Stimulated activated naive CD4-positive, alpha-beta T cell treated with Interleukin-2 at 50 U/mL for 16 hours (primary cell): Measurements from ENCODE around the gene AMFR.
"Not testable (repeated sequence)": the region's sequence is repeated elsewhere in the genome, so short reads cannot be mapped to it uniquely, and the experiment has no call there.

Experiments
- DNase-seq: peaks from one replicate; lab custom pipeline; 2025; lab: John Stamatoyannopoulos, UW

AMFR gene

GRCh38 chr16:56423584-56424403 is 1.6 kb downstream of the AMFR start:
- no peak for DNase-seq

- no peak for DNase-seq
Measured at GRCh38 chr16:56422896-56423441, 2.4 kb downstream of the AMFR start.

- DNase-seq, result no peak
Measured at GRCh38 chr16:56421976-56422669, 3.2 kb downstream of the AMFR start.

DNA sequence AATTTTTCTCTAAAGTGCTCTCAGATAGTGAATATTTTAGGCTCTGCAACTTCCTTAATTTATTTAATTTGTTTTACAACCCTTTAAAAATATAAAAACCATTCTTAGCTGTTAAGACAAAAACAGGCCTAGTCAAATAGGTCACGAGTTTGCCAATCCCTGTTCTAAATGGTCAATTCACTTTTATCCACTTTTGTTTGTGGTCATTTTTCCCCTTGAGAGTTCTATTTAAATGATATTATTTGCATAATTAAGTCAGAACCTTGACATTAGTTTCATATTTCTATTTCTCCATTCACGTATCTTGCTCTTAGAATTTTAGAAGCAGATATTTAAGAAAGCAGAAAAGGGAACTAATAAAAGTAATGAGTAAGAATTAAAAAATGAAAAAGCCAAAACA is 4.0 kb downstream of the AMFR start:
- DNase-seq, result no peak

DNA sequence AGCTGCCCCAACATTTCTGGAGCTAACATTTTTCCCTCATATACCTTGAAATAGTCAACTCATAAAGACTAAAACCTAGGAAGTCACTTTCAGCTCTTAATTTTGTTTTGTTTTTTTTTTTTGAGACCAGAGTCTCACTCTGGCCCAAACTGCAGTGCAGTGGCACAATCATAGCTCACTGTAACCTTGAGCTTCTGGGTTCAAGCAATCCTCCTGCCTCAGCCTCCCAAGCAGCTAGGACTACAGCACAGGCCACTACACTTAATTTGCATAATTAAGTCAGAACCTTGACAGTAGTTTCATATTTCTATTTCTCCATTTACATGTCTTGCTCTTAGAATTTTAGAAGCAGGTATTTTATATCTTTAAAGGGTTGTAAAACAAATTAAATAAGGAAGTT is 4.7 kb downstream of the AMFR start:
- no peak for DNase-seq

- DNase-seq, result no peak
Measured at GRCh38 chr16:56419740-56420548, 5.4 kb downstream of the AMFR start.

DNA sequence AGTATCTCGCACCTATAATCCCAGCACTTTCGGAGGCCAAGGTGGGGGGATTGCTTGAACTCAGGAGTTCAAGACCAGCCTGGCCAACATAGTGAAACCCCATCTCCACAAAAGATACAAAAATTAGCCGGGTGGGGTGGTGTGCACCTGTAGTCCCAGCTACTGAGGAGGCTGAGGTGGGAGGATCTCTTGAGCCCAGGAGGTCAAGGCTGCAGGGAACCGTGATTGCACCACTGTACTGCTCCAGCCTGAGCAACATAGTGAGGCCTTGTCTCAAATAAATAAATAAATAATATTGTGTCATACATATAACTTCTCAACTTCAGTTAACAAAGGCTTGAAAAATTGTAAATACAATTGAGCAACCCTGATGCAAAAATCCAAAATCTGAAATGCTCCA is 8.2 kb downstream of the AMFR start:
- no peak for DNase-seq

DNA sequence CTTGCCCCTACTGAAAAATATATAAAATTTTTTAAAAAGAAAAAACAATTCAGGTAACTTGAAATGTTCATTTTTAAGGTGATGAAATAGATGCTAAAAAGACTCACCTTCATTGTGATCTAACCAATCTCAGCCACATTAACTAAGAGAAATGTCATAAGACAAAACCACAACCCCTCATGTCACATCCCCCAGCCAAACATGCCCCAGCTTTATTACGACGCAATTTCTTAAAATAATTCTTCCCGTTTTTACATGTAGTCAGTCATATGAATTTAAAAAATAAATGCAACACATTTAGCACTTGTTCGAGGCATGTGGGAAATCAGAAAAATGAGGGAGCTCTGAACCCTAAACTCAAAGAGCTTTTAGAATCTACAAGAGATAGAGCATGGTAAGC is 9.5 kb downstream of the AMFR start:
- DNase-seq, result no peak

GRCh38 chr16:56414366-56414765 is 11.0 kb downstream of the AMFR start:
- no peak for DNase-seq

DNA sequence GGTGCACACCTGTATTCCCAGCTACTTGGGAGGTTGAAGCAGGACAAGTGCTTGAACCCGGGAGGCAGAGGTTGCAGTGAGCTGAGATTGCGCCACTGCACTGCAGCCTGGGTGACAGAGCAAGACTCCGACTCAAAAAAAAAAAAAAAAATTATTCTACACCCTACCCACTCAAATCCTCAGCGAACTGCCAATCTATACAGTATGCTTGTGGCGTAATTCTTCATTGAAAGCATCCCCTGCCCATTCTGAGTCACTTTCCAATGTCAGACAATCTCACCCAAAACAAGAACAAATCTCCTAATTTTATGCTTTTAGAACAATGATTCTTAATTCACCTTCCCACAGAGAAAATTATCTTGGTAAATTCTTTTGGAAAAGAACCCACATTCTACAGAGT is 12.0 kb downstream of the AMFR start:
- no peak for DNase-seq

DNA sequence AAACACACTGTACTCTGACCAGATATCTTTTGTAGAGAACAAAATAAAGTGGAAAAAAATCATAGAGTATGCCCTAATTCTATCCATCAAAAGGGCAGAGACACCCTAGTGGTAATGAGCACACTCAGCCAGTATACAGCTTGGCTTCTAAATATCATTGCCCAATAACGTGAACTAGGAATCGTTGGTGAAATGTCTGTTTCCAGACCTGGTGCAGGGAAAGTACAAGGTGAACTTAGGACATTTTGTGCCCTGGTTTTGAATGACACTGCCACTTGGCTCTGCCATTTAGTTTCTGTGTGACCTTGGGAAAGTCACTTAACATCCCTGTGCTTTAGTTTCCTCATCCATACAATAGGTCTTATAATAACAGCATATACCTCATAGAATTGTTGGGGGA is 13.7 kb downstream of the AMFR start:
- DNase-seq, result no peak

GRCh38 chr16:56411123-56411522 is 14.2 kb downstream of the AMFR start:
- no peak for DNase-seq

DNA sequence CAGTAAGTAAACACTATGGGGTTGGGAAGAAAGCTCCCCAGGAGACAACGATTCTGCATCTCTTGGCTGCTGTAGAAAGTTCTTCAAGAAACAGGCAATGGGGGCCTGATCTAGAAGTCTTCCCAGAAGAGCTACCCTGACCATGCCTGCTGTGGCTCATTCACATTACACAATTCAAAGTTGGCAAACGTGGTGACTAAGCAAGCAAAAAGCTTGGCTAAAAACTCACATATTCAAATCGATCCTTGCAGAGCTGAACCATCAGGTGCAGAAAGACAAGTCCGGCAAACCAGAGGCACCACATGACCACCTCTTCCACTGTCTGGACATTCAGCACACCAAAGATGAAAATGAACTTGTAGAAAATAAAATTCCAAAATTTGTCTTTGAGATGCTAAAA is 16.1 kb downstream of the AMFR start:
- DNase-seq, result no peak

GRCh38 chr16:56408379-56409098 is 16.8 kb downstream of the AMFR start:
- no peak for DNase-seq

DNA sequence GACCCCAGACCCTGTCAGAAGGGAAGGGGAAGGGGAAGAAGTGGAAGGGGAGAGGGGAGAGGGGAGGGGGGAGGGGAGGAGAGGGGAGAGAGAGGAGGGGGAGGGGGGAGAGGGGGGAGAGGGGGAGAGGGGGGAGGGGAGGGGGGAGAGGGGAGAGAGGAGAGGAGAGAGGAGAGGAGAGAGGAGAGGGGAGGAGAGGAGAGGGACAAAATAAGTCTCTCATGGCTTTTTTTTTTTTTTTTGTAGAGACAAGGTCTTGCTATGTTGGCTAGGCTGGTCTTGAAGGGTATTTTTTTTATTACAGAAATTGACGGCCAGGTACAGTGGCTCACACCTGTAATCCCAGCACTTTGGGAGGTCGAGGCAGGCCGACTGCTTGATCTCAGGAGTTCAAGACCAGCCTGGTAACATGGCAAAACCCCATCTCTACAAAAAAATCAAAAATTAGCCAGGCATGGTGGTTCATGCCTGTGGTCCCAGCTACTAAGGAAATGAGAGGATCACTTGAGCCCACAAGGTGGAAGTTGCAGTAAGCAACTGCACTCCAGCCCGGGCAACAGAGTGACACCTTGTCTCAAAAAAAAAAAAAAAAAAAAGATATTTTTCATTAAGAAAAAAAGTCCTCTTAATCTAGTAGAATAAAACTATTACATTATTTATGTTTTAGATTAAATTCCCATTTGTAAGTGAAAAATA is 19.2 kb downstream of the AMFR start:
- no peak for DNase-seq

GRCh38 chr16:56401482-56401881 is 23.9 kb downstream of the AMFR start:
- DNase-seq, result no peak

GRCh38 chr16:56400458-56400857 is 24.9 kb downstream of the AMFR start:
- no peak for DNase-seq

DNA sequence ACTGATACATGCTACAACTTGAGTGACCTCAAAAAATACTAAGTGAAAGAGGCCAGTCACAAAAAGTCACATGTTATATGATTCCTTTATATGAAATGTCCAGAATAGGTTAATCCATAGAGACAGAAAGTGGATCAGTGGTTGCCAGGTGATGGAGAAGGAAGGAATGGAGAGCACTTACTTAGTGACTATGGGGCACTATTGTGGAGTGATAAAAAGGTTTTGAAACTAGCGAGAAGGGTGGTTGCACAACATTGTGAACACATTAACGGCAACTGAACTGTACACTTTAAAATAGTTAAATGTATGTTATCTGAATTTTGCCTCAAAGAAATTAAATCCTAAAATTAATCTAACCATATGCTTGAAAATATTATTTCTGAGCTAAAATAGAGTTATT is 25.9 kb downstream of the AMFR start:
- DNase-seq, result no peak

DNA sequence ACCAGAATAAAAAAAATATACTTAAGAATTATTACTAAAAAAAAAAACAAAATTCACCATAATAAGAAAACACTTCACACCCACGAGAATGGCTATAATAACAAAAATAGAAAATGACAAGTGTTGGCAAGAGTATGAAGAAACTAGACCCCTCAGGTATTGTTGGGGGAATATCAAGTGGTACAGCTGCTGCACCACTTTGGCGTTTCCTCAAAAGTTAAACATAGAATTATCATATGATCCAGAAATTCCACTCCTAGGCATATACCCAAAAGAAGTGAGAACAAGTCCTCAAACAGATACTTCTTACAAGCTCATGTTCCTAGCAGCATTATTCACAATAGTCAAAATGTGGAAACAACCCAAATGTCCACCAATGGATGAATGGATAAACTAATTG is 26.3 kb downstream of the AMFR start:
- no peak for DNase-seq

GRCh38 chr16:56396724-56397123 is 28.6 kb downstream of the AMFR start:
- DNase-seq, result not testable (repeated sequence)

DNA sequence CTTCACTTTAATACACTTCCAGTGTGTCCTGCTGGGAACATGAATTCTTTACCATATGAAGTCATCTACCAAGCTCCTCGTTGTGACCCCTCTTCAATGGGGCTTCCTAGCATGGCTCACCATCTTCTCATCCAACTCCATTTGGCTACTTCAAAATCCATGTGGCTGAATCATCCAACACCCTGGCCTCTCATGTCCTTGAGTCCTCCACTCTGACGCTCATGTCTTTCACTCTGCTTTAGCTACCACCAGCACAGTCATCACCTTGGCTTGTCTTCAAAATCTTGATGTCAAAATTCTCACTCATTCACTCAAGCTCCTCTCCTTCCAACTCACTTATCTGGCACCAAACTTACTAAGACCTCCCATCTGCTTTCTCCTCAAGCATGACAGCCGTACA is 35.8 kb downstream of the AMFR start:
- DNase-seq, result no peak
